ENCODE results near the gene ZNF324.

- TF ChIP-seq CTCF (IDR thresholded peaks at IDR 0.05) (no peak), EP300 (IDR thresholded peaks at IDR 0.05) (no peak)
Observed at GRCh38 chr19:58450856-58451357, 16.0 kb upstream of the ZNF324 start.
